ENCODE results near the gene TNC.

GRCh38 chr9:115035841-115036612 lies 81.9 kb downstream of the TNC start:
- TF ChIP-seq CTCF (IDR thresholded peaks at IDR 0.05; ENCODE audit: insufficient read depth, low read length, poor library complexity, severe bottlenecking) = no peak
- TF ChIP-seq EZH2phosphoT487 (conservative IDR thresholded peaks at IDR 0.05; ENCODE audit: low read length) = no peak

All from SU-DHL-6 (cell line).